ENCODE data around the gene INSC. TPM values are rescaled to one million over a fixed set of nuclear protein-coding genes. Genes with fewer than 3 reads are reported as not detected.

The INSC gene
- total and polyA plus RNA-seq, 9 of the 15 experiments (the other 6 are each of a cell fraction or from before 2014, with no cell fraction given): not detected

DNA sequence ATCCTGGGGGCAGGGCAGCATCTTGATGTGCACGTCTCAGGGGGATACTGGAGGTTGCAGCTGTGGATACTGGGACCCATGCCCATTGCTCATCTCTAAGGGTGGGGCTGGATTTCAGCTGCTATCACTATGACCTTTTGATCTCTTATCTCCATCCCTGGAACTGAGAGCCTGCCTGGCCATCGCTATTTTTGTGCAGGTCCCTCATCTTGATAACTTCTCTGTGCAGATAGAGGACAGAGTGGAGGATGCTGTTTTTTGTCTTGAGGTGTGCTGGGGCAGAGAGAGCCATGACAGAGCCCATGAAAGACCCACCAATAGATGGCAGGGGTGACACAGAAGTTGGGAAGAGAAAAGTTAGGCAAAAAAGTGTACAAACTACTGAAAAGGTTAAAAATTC is 5.1 kb upstream of the INSC start:
- in situ Hi-C loops (cut with MboI) (no loop called here), intact Hi-C loops (cut with micrococcal nuclease) (no loop called here)
- no peaks in the 10 kb centered on the region for H4K20me1 ChIP-seq (replicated peaks; ENCODE audit: control insufficient read depth, insufficient read depth, low read length)
- FAIRE-seq (no peak), ATAC-seq (no peak), DNase-seq (ENCODE audit: extremely low read depth in 1 of 4, low spot score in 3 of 4) (no peak)
- H3K36me3 ChIP-seq (ENCODE audit: control insufficient read depth, insufficient read depth, low read length): no peaks in the 10 kb centered on the region
- H3K9me3 ChIP-seq (replicated peaks; ENCODE audit: control insufficient read depth, insufficient read depth, low read depth, low read length): no peaks in the 10 kb centered on the region
- ChIA-PET POLR2A (interaction anchor here (1.6 kb wide), 1 partner anchor 9 kb away, joined by 4 read pairs; no protein-coding TSS in a partner anchor), CTCF (ENCODE audit: low intra/inter-chr PET ratio) (no interaction called here)
- no peaks in the 10 kb centered on the region for H3K9me1 ChIP-seq (ENCODE audit: control insufficient read depth, insufficient read depth, low read length)
- no peak overlapping the region for H3K4me2 ChIP-seq (ENCODE audit: insufficient read depth, low read length)
- BruUV-seq (replicated peaks): no TSS peak
- H3K4me1 ChIP-seq (replicated peaks in 1 of 2; ENCODE audit: control insufficient read depth in 2 of 2, insufficient read depth in 2 of 2, low read length in 2 of 2): no peaks in the 10 kb centered on the region
- 0% methylated on average over 2 of the region's 2 CpGs for WGBS (ENCODE audit: insufficient coverage, low coverage, missing lambda C conversion rate)
- no peak overlapping the region for H2AFZ ChIP-seq (ENCODE audit: low read depth, low read length)
- H3K27me3 ChIP-seq (ENCODE audit: control insufficient read depth in 2 of 2, insufficient read depth in 2 of 2, low read length in 2 of 2): peaks cover 3 to 10% of the 10 kb centered on the region in 2 experiments; a peak in 3 of 5 replicates
- no peak overlapping the region for H3K9ac ChIP-seq (ENCODE audit: insufficient read depth in 1 of 2, low read depth in 2 of 2, low read length in 2 of 2)
- H3K27ac ChIP-seq (ENCODE audit: extremely low read depth, low read depth, low read length): no peak overlapping the region
- H3K79me2 ChIP-seq (ENCODE audit: control insufficient read depth, insufficient read depth, low read length): no peaks in the 10 kb centered on the region
- TF ChIP-seq ZNF24 (IDR thresholded peaks at IDR 0.05): no peak
- no peak for TF ChIP-seq ZNF584 (CRISPR knock-in tag; IDR thresholded peaks at IDR 0.05; ENCODE audit: low read depth)
- TF ChIP-seq, protein P1, sequence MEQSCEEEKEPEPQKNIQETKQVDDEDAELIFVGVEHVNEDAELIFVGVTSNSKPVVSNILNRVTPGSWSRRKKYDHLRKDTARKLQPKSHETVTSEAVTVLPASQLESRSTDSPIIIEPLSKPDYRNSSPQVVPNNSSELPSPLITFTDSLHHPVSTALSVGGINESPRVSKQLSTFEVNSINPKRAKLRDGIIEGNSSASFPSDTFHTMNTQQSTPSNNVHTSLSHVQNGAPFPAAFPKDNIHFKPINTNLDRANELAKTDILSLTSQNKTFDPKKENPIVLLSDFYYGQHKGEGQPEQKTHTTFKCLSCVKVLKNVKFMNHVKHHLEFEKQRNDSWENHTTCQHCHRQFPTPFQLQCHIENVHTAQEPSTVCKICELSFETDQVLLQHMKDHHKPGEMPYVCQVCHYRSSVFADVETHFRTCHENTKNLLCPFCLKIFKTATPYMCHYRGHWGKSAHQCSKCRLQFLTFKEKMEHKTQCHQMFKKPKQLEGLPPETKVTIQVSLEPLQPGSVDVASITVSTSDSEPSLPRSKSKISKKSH (CRISPR knock-in tag; IDR thresholded peaks at IDR 0.05): no peak
- TF ChIP-seq, protein P2, sequence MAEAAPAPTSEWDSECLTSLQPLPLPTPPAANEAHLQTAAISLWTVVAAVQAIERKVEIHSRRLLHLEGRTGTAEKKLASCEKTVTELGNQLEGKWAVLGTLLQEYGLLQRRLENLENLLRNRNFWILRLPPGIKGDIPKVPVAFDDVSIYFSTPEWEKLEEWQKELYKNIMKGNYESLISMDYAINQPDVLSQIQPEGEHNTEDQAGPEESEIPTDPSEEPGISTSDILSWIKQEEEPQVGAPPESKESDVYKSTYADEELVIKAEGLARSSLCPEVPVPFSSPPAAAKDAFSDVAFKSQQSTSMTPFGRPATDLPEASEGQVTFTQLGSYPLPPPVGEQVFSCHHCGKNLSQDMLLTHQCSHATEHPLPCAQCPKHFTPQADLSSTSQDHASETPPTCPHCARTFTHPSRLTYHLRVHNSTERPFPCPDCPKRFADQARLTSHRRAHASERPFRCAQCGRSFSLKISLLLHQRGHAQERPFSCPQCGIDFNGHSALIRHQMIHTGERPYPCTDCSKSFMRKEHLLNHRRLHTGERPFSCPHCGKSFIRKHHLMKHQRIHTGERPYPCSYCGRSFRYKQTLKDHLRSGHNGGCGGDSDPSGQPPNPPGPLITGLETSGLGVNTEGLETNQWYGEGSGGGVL (CRISPR knock-in tag; IDR thresholded peaks at IDR 0.05): no peak
- TF ChIP-seq, protein P3, sequence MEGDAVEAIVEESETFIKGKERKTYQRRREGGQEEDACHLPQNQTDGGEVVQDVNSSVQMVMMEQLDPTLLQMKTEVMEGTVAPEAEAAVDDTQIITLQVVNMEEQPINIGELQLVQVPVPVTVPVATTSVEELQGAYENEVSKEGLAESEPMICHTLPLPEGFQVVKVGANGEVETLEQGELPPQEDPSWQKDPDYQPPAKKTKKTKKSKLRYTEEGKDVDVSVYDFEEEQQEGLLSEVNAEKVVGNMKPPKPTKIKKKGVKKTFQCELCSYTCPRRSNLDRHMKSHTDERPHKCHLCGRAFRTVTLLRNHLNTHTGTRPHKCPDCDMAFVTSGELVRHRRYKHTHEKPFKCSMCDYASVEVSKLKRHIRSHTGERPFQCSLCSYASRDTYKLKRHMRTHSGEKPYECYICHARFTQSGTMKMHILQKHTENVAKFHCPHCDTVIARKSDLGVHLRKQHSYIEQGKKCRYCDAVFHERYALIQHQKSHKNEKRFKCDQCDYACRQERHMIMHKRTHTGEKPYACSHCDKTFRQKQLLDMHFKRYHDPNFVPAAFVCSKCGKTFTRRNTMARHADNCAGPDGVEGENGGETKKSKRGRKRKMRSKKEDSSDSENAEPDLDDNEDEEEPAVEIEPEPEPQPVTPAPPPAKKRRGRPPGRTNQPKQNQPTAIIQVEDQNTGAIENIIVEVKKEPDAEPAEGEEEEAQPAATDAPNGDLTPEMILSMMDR (IDR thresholded peaks at IDR 0.05 in 2 of 3, conservative IDR thresholded peaks at IDR 0.05 in 1 of 3; ENCODE audit: insufficient read depth in 2 of 3, low read depth in 1 of 3, low read length in 3 of 3): no peak
- no peak for TF ChIP-seq HNRNPLL (IDR thresholded peaks at IDR 0.05; ENCODE audit: low read depth, low read length, poor library complexity, severe bottlenecking)
- no peak for TF ChIP-seq TEAD1 (CRISPR knock-in tag; IDR thresholded peaks at IDR 0.05)
- no peak for TF ChIP-seq MEF2A (IDR thresholded peaks at IDR 0.05; ENCODE audit: control insufficient read depth, low read depth, low read length)
- TF ChIP-seq RNF2 (IDR thresholded peaks at IDR 0.05): no peak
- TF ChIP-seq, protein P4, sequence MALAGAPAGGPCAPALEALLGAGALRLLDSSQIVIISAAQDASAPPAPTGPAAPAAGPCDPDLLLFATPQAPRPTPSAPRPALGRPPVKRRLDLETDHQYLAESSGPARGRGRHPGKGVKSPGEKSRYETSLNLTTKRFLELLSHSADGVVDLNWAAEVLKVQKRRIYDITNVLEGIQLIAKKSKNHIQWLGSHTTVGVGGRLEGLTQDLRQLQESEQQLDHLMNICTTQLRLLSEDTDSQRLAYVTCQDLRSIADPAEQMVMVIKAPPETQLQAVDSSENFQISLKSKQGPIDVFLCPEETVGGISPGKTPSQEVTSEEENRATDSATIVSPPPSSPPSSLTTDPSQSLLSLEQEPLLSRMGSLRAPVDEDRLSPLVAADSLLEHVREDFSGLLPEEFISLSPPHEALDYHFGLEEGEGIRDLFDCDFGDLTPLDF (CRISPR knock-in tag; IDR thresholded peaks at IDR 0.05): no peak
- no peak for TF ChIP-seq POLR2G (IDR thresholded peaks at IDR 0.05; ENCODE audit: low read depth, low read length)
- no peak overlapping the region for H3K4me3 ChIP-seq
